Transverse colon (tissue), 3 donors: ENCODE measurements around the gene GPR78.

Source experiments
- CTCF ChIP-seq, 5 experiments: fragments of 200-600 bp in 3 of 5; fragments of 450-650 bp in 2 of 5; sonication (generic) in 3 of 5; IDR thresholded peaks; 1 replicate in 2 of 5; 2 replicates in 3 of 5; pipeline ENCODE4 v1.5.1; 2016 to 2017; ENCODE audit warnings: antibody characterized with exemption in 5 of 5, inconsistent platforms in 3 of 5, mild to moderate bottlenecking in 2 of 5, moderate library complexity in 1 of 5
- POLR2A ChIP-seq: fragments of 450-650 bp; IDR thresholded peaks from one replicate; pipeline ENCODE4 v1.6.1; 2016; ENCODE audit warnings: antibody characterized with exemption, mild to moderate bottlenecking, moderate library complexity

- no peak for TF ChIP-seq CTCF (IDR thresholded peaks at IDR 0.05)
- no peak for TF ChIP-seq POLR2A
Observed at GRCh38 chr4:8552024-8552423, 28.2 kb upstream of the GPR78 start.
